Measurements from ENCODE around the gene KCTD2.

Gene KCTD2

GRCh38 chr17:75078284-75079022, 31.4 kb downstream of the KCTD2 start:
- no peak for DNase-seq

DNA sequence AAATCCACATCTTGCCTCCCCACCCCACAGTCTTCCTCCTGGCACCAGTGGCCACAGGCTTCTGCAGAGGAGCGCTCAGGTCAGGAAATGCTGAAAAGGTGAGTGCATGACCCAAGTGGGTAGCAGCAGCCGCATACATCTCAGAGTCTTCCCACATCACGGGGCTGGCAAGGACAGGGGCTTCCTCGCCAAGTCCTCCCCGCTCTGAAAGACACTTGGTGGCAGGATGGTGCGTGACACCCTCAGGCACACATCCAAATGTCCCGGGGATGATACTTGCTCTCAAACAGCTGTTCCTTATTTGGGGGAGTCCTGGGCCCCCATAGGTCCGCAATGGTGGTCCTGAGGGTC, 32.0 kb downstream of the KCTD2 start:
- DNase-seq = no peak

DNA sequence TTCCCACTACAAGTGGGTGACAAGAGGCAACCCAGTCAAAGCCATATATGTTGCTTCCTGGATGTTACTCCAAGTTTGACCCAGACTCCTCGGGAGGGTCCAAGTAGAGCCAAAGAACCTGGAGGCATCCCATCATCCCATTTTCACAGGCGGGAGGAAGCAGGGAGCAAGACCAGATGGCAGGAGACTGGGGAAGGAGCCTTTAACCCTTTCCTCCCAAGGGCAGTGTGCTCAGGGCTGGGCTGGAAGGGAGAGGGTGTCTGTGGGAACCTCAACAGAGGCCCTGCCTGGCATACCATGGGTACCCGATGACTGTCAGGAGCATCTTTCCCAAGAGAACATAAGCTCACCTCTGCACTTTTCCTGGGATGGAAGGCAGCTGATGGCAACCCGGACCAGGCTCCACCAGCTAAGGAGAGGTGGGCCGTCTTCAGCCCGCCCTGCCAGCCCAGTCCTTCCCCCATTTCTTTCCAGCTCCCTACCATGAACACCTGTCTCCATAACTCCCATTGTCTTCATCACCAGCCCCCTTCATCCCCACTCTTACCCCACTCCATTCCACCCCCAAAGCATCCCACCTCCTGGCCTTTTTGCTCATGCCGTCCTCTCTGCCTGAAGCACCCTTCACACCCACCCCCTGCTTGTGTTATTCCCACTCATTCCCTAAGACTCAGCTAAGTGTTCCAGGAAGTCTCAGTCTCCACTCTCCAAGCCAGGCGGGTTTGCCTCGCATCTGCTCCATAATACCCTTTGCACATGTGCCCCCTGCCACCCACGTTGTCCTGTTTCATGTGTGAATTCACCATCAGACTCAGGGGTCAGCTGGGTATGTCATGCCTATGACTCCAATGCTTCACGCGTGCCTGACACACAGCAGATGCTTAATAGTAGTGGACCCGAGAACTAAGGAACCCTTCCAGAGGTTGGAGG, 34.9 kb downstream of the KCTD2 start:
- DNase-seq = no peak

DNA sequence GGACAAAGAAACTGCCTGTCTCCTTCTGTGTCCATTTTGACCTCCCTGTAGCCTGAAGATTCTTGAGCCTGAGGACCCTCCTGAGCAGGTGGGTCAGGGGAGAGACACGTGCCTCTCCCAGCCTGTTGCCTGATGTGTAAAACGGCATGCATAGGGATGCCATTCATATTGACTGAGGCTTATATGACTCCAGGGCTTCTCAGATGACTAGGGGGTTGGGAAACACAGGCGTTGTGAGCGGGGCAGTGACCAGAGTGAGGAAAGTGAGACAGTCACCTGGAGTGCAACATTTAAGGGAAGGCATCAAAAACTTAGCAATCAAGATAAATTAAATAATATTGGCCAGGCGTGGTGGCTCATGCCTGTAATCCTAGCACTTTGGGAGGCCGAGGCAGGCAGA, 35.7 kb downstream of the KCTD2 start:
- no peak for DNase-seq

DNA sequence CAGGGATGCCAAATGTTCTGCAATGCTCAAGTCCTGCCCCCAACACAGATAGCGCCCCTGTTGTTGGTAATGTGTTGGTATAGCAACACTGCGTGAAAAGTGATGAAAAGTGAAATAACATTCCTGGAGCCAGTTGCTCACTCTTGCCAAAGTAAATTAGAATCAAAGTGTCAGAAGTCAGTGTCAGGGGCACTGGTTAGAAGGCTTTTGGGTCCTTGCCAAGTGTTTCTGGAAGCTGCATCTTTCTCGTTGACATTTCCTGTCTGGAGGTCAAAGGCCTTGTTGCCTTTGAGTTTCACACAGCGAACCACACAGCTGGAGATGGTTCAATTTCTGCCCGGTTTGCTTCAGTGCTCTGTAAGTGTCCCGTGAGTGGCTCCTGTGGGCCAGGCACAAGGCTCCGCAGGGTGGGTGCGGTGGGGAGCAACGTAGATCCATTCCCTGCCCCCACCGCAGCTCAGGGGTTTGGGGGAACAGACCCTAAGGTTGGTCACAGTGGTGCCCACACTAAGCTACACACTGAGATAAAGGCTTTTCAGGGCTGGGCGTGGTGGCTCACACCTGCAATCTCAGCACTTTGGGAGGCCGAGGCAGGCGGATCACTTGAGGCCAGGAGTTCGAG, 37.1 kb downstream of the KCTD2 start:
- no peak for DNase-seq

DNA sequence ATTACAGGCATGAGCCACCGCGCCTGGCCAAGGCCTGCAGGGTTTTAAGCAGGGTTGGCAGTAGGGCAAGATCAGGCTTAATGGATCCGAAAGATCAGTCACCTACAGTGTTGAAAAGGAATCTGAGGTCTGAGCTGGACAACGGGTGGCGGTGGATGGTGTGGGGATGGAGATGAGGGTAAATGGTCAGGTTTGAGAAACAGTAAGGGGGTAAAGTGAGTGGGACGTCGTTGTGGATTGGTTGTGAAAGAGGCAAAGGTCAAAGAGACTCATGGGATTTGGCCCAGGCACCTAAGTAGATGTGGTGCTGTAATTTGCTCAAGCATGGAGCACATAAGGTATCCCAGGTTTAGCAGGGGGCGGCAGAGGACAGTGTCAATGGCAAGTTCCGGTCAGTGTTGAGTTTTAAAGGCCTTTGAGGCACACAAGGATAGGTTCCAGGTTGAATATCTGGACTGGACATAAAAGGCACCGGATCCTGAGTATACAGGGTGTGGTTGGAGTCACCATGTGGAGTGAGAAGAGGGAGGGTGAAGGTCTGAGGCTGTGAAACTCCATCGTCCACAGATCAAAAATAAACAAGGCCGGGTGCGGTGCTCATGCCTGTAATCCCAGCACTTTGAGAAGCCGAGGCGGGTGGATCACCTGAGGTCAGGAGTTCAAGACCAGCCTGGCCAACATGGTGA, 39.6 kb downstream of the KCTD2 start:
- DNase-seq = no peak

GRCh38 chr17:75087182-75087557, 40.1 kb downstream of the KCTD2 start:
- no peak for DNase-seq

GRCh38 chr17:75087558-75088453, 40.8 kb downstream of the KCTD2 start, which contains the start of gene SLC16A5:
Gene SLC16A5 (plus strand): TSS chr17:75087954. CDS start chr17:75093637, 5,683 bp downstream.
- DNase-seq = no peak

DNA sequence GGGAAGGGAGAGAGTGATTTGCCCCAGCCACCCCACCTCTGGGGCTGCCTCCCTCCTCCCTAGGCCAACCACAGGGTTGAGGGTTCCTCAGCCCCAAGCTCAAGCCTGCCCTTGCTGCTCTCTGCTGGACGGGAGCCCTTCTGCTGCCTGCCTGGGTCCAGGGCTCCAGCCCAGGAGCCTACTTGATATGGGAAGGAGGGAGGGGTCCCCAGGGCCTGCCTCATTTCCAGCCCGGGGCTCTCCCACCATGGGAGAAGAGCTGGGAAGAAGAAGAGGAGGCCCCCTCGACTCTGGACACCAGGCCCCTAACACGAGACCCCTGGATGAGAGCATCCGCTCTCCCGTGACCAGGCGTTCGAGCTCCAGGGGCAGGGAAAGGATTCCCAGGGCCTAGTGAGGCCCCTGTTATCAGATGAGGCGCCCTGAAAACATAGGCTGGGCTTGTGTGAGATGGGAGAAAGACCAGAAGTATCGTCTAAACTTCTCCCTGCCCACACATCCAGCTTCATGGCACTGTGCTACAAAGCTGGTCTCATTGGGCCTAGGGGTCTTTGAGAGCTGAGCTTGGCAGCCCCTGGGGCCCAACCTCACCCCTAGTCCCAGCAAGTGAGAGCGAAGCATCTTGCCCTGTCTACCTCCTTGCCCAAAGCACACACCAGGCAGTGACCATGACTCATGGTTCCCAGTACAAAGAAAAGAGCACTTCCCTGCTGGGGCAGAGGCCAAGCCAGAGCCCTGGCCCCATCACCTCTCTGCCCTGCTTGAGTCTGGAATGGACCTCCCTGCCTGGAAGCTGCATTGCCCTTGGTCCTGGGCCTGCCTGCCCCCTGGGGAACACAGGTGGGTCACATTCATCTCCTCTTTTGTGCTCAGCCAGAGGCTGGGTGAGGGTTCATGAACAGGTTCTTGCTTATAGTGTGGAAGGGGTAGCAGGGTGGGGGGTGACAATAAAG, 41.7 kb downstream of the KCTD2 start:
- DNase-seq = no peak

GRCh38 chr17:75090871-75091854, 44.1 kb downstream of the KCTD2 start:
- DNase-seq = no peak

DNA sequence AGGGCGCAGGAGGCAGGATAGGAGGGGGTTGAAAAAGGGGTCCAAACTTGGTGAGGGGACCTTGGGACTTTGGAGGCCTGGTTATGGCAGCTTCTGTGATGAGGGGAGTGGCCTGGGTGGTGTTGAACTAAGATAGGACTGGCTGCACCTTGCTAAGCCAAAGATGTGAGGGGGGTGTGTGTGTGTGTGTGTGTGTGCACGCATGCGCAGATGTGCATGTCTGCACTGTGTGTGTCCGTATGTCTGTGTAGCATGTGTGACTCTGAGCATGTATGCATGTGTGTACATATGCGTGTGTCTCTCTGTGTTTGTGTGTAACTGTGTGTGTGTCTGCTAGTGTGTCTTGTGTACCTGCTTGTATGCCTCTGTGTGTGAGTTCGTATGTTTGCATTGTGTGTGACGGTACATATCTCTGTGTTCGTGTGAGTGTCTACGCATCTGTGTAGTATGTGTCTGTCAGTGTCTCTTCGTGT, 44.9 kb downstream of the KCTD2 start:
- no peak for DNase-seq

DNA sequence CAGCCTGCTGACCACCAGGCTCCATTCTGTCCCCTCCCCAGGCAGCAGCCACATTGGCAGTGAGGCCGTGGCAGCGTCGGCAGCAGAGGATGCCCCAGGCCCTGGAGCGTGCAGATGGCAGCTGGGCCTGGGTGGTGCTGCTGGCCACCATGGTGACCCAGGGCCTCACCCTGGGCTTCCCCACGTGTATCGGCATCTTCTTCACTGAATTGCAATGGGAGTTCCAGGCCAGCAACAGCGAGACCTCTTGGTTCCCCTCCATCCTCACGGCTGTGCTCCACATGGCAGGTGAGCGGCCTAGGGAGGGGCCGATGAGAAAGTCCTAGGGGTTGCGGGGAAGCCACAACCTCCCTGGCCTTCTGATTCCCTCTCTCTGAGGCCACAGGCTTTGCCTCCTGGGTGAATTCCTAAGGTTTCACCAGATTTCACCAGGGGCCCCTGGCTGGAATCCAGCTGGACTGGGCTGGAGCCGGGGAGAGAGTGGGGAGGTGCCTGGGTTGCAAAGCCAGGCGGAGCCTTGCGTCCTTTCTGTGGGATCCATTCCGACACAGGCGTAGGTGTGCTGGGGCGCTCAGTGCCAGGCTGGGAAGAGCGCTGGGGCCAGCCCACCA, 46.6 kb downstream of the KCTD2 start:
- DNase-seq = no peak

DNA sequence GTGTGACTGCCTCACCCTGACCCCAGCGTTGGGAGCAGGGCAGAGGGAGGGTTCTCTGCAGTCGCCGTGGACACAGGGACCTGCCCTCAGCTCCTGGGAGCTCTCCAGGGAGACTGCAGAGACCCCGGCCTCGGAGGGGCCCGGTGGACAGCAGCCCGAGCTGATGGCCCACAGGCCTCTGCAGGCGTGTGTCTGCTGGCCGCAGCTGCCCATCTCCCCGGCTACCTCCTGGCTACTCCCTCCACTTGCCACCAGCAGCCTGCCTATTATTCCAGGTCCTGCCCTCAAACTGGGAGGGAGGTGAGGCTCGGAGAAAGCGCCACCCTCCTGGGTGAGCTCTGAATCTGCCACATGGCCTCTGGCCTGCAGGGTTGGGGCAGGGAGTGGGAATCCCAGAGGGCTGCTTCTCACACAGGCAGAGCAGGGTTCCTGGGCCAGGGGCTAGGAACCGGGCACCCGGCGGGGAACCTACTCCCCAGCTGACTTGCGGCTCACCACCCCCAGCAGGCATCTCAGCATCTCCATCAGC, 47.9 kb downstream of the KCTD2 start:
- no peak for DNase-seq

DNA sequence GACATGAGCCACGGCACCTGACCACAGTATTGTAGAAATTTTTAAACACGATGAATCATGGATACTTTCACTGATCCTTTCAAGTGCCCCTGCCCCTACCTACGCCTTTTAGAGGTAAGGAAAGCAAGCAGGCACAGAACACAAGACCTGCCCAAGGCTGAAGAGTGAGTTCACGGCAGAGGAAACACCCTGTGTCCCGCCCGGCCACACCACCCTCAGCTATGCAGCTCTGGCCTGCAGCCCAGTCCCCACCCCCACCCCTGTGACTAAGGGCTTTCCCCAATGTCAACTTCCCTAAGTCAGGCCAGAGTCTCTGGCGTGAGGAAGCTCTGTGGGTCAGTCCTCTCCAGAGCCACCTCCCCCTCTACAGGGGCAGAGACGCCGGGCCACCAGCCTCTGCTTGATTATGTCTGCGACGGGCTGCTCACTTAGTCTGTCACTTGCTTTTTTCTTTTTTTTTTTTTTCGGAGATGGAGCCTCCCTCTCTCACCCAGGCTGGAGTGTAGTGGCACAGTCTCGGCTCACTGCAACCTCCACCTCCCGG, 49.1 kb downstream of the KCTD2 start:
- no peak for DNase-seq

GRCh38 chr17:75097865-75098264, 50.8 kb downstream of the KCTD2 start:
- no peak for DNase-seq

- DNase-seq = no peak
These were observed 51.8 kb downstream of the KCTD2 start for GRCh38 chr17:75098861-75099260.

DNA sequence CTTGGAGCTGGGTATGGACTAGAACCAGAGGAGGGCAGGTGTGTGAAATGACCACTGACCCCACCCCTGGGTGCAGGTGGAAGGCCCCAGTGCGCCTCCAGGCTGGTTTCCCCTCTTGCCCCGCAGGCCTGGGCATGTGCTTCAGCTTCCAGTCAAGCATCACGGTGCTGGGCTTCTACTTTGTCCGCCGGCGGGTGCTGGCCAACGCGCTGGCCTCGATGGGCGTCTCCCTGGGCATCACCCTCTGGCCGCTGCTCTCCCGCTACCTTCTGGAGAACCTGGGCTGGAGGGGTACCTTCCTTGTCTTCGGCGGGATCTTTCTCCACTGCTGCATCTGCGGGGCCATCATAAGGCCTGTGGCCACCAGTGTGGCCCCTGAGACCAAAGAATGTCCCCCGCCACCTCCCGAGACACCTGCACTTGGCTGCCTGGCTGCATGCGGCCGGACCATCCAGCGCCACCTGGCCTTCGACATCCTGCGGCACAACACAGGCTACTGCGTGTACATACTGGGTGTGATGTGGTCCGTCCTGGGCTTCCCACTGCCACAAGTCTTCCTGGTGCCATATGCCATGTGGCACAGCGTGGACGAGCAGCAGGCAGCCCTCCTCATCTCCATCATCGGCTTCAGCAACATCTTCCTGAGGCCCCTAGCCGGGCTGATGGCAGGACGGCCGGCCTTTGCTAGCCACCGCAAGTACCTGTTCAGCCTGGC, 53.0 kb downstream of the KCTD2 start:
- DNase-seq = no peak

GRCh38 chr17:75102385-75102821, 55.4 kb downstream of the KCTD2 start:
- no peak for DNase-seq
